CD4-positive, alpha-beta memory T cell (primary cell): ENCODE data around the gene ATG5. TPM values are rescaled to one million over a fixed set of nuclear protein-coding genes. Genes with fewer than 3 reads are reported as not detected.

Source experiments
- CTCF ChIA-PET: fragments of 350-600 bp; sonication (Branson Sonifier 250); formaldehyde crosslinking; loops from one replicate; lab custom pipeline; 2021; ENCODE audit warnings: inconsistent platforms; ENCODE audit not compliant: partially characterized antibody; lab: Charles Lee
- POLR2A ChIA-PET: fragments of 350-600 bp; sonication (Branson Sonifier 250); formaldehyde crosslinking; loops from one replicate; lab custom pipeline; 2021; ENCODE audit not compliant: partially characterized antibody; lab: Charles Lee
- DNase-seq, 5 donors: peaks; one replicate each; pipeline versions ENCODE4 v3.0.0 to v3.0.0-alpha.2; 2020 to 2022; ENCODE audit warnings: mixed read lengths in 1 of 5
- H3K27ac ChIP-seq: one replicate; pipeline ENCODE4 v1.7.0; 2013; ENCODE audit warnings: low read depth, low read length
- H3K27me3 ChIP-seq: 2 replicates; pipeline ENCODE4 v1.7.0; 2013; ENCODE audit warnings: mild to moderate bottlenecking, low read length, moderate library complexity; ENCODE audit not compliant: insufficient read depth
- H3K36me3 ChIP-seq: 2 replicates; pipeline ENCODE4 v1.7.0; 2013; ENCODE audit warnings: mild to moderate bottlenecking, low read length, moderate library complexity; ENCODE audit not compliant: insufficient read depth
- H3K4me1 ChIP-seq: 2 replicates; pipeline ENCODE4 v1.7.0; 2013; ENCODE audit warnings: mild to moderate bottlenecking, low read length, moderate library complexity; ENCODE audit not compliant: insufficient read depth
- H3K4me3 ChIP-seq, 2 donors: one replicate each; pipeline ENCODE4 v1.7.0; 2013; ENCODE audit warnings: low read length in 2 of 2, mild to moderate bottlenecking in 1 of 2
- H3K9me3 ChIP-seq, 2 donors: one replicate each; pipeline ENCODE4 v1.7.0; 2013; ENCODE audit warnings: low read length in 2 of 2, control low read depth in 1 of 2; ENCODE audit not compliant: control insufficient read depth in 1 of 2
- H3K27ac Mint-ChIP-seq, 7 donors: one replicate each; pipeline ENCODE4 v1.8.0; 2020 to 2021; ENCODE audit warnings: mixed read lengths in 7 of 7, mild to moderate bottlenecking in 6 of 7, inconsistent platforms in 3 of 7, moderate library complexity in 3 of 7
- H3K27me3 Mint-ChIP-seq, 2 donors: one replicate each; pipeline ENCODE4 v1.8.0; 2020 to 2021; ENCODE audit warnings: mixed read lengths in 2 of 2
- H3K36me3 Mint-ChIP-seq, 2 donors: one replicate each; pipeline ENCODE4 v1.8.0; 2020 to 2021; ENCODE audit warnings: mixed read lengths in 2 of 2, inconsistent platforms in 1 of 2, mild to moderate bottlenecking in 1 of 2
- H3K4me1 Mint-ChIP-seq, 4 donors: one replicate each; pipeline ENCODE4 v1.8.0; 2020 to 2021; ENCODE audit warnings: mixed read lengths in 4 of 4, mild to moderate bottlenecking in 1 of 4
- H3K4me3 Mint-ChIP-seq, 8 donors: one replicate each; pipeline ENCODE4 v1.8.0; 2020 to 2021; ENCODE audit warnings: mixed read lengths in 8 of 8, mild to moderate bottlenecking in 7 of 8, moderate library complexity in 6 of 8, inconsistent platforms in 3 of 8
- H3K9me3 Mint-ChIP-seq, 8 donors: one replicate each; pipeline ENCODE4 v1.8.0; 2020 to 2021; ENCODE audit warnings: mixed read lengths in 8 of 8, mild to moderate bottlenecking in 5 of 8, inconsistent platforms in 3 of 8, moderate library complexity in 1 of 8
- intact Hi-C: fragments of 100-400 bp; cut with micrococcal nuclease; formaldehyde crosslinking; loops from one replicate; pipeline ENCODE4 v1.15.1; 2023
- polyA plus RNA-seq, 2 donors: library from polyadenylated mRNA; unstranded; fragments of 300-500 nt; fragmentation: Illumina TruSeq; gene quantifications; one replicate each; pipeline ENCODE4 v1.2.3, GENCODE V29; 2021
- total RNA-seq, 2 experiments: library from RNA; stranded (reverse); gene quantifications; one replicate each; pipeline ENCODE4 v1.2.3, GENCODE V29; 2021

Gene ATG5
- total and polyA plus RNA-seq, 4 experiments from 2014 or later: 26.8 to 49.7 (median 35.2) TPM

- intact Hi-C loops: no loop called here
- Histone ChIP-seq H3K4me3 (no peak overlapping the region), H3K9me3 (no peaks in the 10 kb centered on the region), H3K27me3 (no peaks in the 10 kb centered on the region), H3K27ac (no peak overlapping the region), H3K36me3 (peaks cover 5% of the 10 kb centered on the region), H3K4me1 (no peaks in the 10 kb centered on the region)
- peak overlapping the region in 4 of 7 donors; percentile 18 to 75 (median 42) for H3K27ac Mint-ChIP-seq
- H3K36me3 Mint-ChIP-seq: peaks cover 22 to 38% of the 10 kb centered on the region in 2 donors
- H3K4me3 Mint-ChIP-seq: no peak overlapping the region
- peaks cover 11 to 25% (median 18%) of the 10 kb centered on the region in 4 donors for H3K4me1 Mint-ChIP-seq
- DNase-seq: no peak
- no peaks in the 10 kb centered on the region for H3K27me3 Mint-ChIP-seq
- H3K9me3 Mint-ChIP-seq: no peaks in the 10 kb centered on the region
- ChIA-PET POLR2A (no interaction called here), CTCF (no interaction called here)
Measured at GRCh38 chr6:106247733-106248132, 77.8 kb downstream of the ATG5 start.

GRCh38 chr6:106247293-106247692, 78.3 kb downstream of the ATG5 start:
- CTCF ChIA-PET: no interaction called here
- no peak overlapping the region for H3K4me3 Mint-ChIP-seq
- no peaks in the 10 kb centered on the region for H3K27me3 Mint-ChIP-seq
- POLR2A ChIA-PET: no interaction called here
- no peaks in the 10 kb centered on the region for H3K4me1 ChIP-seq
- no peaks in the 10 kb centered on the region for H3K27me3 ChIP-seq
- H3K9me3 Mint-ChIP-seq: no peaks in the 10 kb centered on the region
- peaks cover 25 to 41% of the 10 kb centered on the region in 2 donors for H3K36me3 Mint-ChIP-seq
- DNase-seq: no peak
- H3K4me1 Mint-ChIP-seq: peaks cover 8 to 25% (median 17%) of the 10 kb centered on the region in 4 donors
- no peak overlapping the region for H3K4me3 ChIP-seq
- intact Hi-C loops: no loop called here
- H3K9me3 ChIP-seq: no peaks in the 10 kb centered on the region
- no peak overlapping the region for H3K27ac ChIP-seq
- peaks cover 5% of the 10 kb centered on the region for H3K36me3 ChIP-seq
- peak overlapping the region in 2 of 7 donors; percentile 48 to 75 for H3K27ac Mint-ChIP-seq

GRCh38 chr6:106244931-106245330, 80.6 kb downstream of the ATG5 start:
- H3K4me3 ChIP-seq: no peak overlapping the region
- intact Hi-C loops: no loop called here
- Mint-ChIP-seq H3K36me3 (peaks cover 34 to 48% of the 10 kb centered on the region in 2 donors), H3K4me1 (peaks cover 2 to 14% (median 8%) of the 10 kb centered on the region in 4 donors), H3K4me3 (no peak overlapping the region), H3K27ac (no peak overlapping the region), H3K27me3 (no peaks in the 10 kb centered on the region), H3K9me3 (no peaks in the 10 kb centered on the region)
- H3K36me3 ChIP-seq: peaks cover 5% of the 10 kb centered on the region
- H3K27ac ChIP-seq: no peak overlapping the region
- H3K9me3 ChIP-seq: no peaks in the 10 kb centered on the region
- H3K27me3 ChIP-seq: no peaks in the 10 kb centered on the region
- no peaks in the 10 kb centered on the region for H3K4me1 ChIP-seq
- CTCF ChIA-PET: no interaction called here
- POLR2A ChIA-PET: no interaction called here
- no peak for DNase-seq

GRCh38 chr6:106244521-106244920, 81.0 kb downstream of the ATG5 start:
- POLR2A ChIA-PET: no interaction called here
- peaks cover 34 to 46% of the 10 kb centered on the region in 2 donors for H3K36me3 Mint-ChIP-seq
- H3K4me1 Mint-ChIP-seq: peaks cover 2 to 14% (median 6%) of the 10 kb centered on the region in 4 donors

GRCh38 chr6:106243261-106243660, 82.3 kb downstream of the ATG5 start:
- Histone ChIP-seq H3K4me3 (no peak overlapping the region), H3K36me3 (peaks cover 5% of the 10 kb centered on the region), H3K4me1 (no peaks in the 10 kb centered on the region), H3K27me3 (no peaks in the 10 kb centered on the region), H3K27ac (no peak overlapping the region), H3K9me3 (no peaks in the 10 kb centered on the region)
- ChIA-PET POLR2A (no interaction called here), CTCF (interaction anchor here (0.7 kb wide), 1 partner anchor 429 kb away, joined by 3 read pairs; no protein-coding TSS in a partner anchor)
- H3K4me3 Mint-ChIP-seq: no peak overlapping the region
- no peaks in the 10 kb centered on the region for H3K9me3 Mint-ChIP-seq
- no peak overlapping the region for H3K27ac Mint-ChIP-seq
- H3K36me3 Mint-ChIP-seq: peaks cover 37 to 38% of the 10 kb centered on the region in 2 donors
- H3K4me1 Mint-ChIP-seq: peaks cover 2 to 14% (median 6%) of the 10 kb centered on the region in 4 donors
- DNase-seq: no peak
- no peaks in the 10 kb centered on the region for H3K27me3 Mint-ChIP-seq
- intact Hi-C loops: no loop called here

More at GRCh38 chr6:106244521-106244920, 81.0 kb downstream of the ATG5 start:
- H3K27me3 ChIP-seq: no peaks in the 10 kb centered on the region
- CTCF ChIA-PET: no interaction called here
- no peak overlapping the region for H3K27ac ChIP-seq
- H3K36me3 ChIP-seq: peaks cover 5% of the 10 kb centered on the region
- no peak for DNase-seq
- H3K9me3 ChIP-seq: no peaks in the 10 kb centered on the region
- H3K4me1 ChIP-seq: no peaks in the 10 kb centered on the region
- Mint-ChIP-seq H3K27ac (peak overlapping the region in 1 of 7 donors; percentile 2), H3K27me3 (no peaks in the 10 kb centered on the region), H3K9me3 (no peaks in the 10 kb centered on the region), H3K4me3 (no peak overlapping the region)
- H3K4me3 ChIP-seq: no peak overlapping the region
- intact Hi-C loops: no loop called here

GRCh38 chr6:106241498-106241897, 84.1 kb downstream of the ATG5 start:
- no peaks in the 10 kb centered on the region for H3K27me3 Mint-ChIP-seq
- ChIA-PET POLR2A (no interaction called here), CTCF (no interaction called here)
- Histone ChIP-seq H3K36me3 (no peaks in the 10 kb centered on the region), H3K27ac (no peak overlapping the region), H3K9me3 (no peaks in the 10 kb centered on the region), H3K4me3 (no peak overlapping the region), H3K27me3 (no peaks in the 10 kb centered on the region), H3K4me1 (no peaks in the 10 kb centered on the region)
- peaks cover 31 to 36% of the 10 kb centered on the region in 2 donors for H3K36me3 Mint-ChIP-seq
- intact Hi-C loops: no loop called here
- DNase-seq: no peak
- H3K27ac Mint-ChIP-seq: no peak overlapping the region
- peaks cover 2 to 7% (median 4%) of the 10 kb centered on the region in 4 donors for H3K4me1 Mint-ChIP-seq
- no peak overlapping the region for H3K4me3 Mint-ChIP-seq
- no peaks in the 10 kb centered on the region for H3K9me3 Mint-ChIP-seq

GRCh38 chr6:106237286-106237685, 88.3 kb downstream of the ATG5 start:
- Histone ChIP-seq H3K9me3 (no peaks in the 10 kb centered on the region), H3K4me1 (no peaks in the 10 kb centered on the region), H3K36me3 (no peaks in the 10 kb centered on the region), H3K27me3 (no peaks in the 10 kb centered on the region), H3K4me3 (no peak overlapping the region), H3K27ac (no peak overlapping the region)
- Mint-ChIP-seq H3K4me1 (peaks cover 3 to 8% (median 6%) of the 10 kb centered on the region in 4 donors), H3K27me3 (no peaks in the 10 kb centered on the region), H3K36me3 (peaks cover 25 to 45% of the 10 kb centered on the region in 2 donors), H3K4me3 (no peak overlapping the region), H3K9me3 (peaks cover 0 to 5% (median 0%) of the 10 kb centered on the region in 8 donors), H3K27ac (no peak overlapping the region)
- intact Hi-C loops: no loop called here
- ChIA-PET POLR2A (no interaction called here), CTCF (no interaction called here)
- no peak for DNase-seq
